IPS DF 6.9 (cell line): ENCODE results near the gene SLC12A3.

Experiments
- DNase-seq: peaks from one replicate; pipeline ENCODE4 v3.0.0-alpha.2; 2013; ENCODE audit warnings: low read depth, low spot score
- H3K27ac ChIP-seq: one replicate; pipeline ENCODE4 v1.5.1; 2013; ENCODE audit warnings: low read length, control low read depth
- H3K27me3 ChIP-seq: 2 replicates; pipeline ENCODE4 v1.6.1; 2013; ENCODE audit warnings: mild to moderate bottlenecking, low read length; ENCODE audit not compliant: control insufficient read depth, insufficient read depth
- H3K36me3 ChIP-seq: 2 replicates; pipeline ENCODE4 v1.6.1; 2013; ENCODE audit warnings: low read length; ENCODE audit not compliant: control insufficient read depth, insufficient read depth
- H3K4me1 ChIP-seq: 2 replicates; pipeline ENCODE4 v1.6.1; 2013; ENCODE audit warnings: low read length; ENCODE audit not compliant: control insufficient read depth, insufficient read depth
- H3K4me3 ChIP-seq: 2 replicates; pipeline ENCODE4 v1.5.1; 2013; ENCODE audit warnings: mild to moderate bottlenecking, low read length
- H3K9me3 ChIP-seq: 2 replicates; pipeline ENCODE4 v1.6.1; 2013; ENCODE audit warnings: low read length, inconsistent platforms; ENCODE audit not compliant: control insufficient read depth, insufficient read depth
- WGBS: extraction: QIAGEN DNeasy Blood & Tissue Kit; methylation state at CpG from one replicate; pipeline ENCODE4 v1.1.7; 2013; ENCODE audit warnings: mixed read lengths, missing lambda C conversion rate; ENCODE audit not compliant: insufficient read length, insufficient coverage; 5-methylcytosine and 5-hydroxymethylcytosine counted together

SLC12A3 gene, protein sequence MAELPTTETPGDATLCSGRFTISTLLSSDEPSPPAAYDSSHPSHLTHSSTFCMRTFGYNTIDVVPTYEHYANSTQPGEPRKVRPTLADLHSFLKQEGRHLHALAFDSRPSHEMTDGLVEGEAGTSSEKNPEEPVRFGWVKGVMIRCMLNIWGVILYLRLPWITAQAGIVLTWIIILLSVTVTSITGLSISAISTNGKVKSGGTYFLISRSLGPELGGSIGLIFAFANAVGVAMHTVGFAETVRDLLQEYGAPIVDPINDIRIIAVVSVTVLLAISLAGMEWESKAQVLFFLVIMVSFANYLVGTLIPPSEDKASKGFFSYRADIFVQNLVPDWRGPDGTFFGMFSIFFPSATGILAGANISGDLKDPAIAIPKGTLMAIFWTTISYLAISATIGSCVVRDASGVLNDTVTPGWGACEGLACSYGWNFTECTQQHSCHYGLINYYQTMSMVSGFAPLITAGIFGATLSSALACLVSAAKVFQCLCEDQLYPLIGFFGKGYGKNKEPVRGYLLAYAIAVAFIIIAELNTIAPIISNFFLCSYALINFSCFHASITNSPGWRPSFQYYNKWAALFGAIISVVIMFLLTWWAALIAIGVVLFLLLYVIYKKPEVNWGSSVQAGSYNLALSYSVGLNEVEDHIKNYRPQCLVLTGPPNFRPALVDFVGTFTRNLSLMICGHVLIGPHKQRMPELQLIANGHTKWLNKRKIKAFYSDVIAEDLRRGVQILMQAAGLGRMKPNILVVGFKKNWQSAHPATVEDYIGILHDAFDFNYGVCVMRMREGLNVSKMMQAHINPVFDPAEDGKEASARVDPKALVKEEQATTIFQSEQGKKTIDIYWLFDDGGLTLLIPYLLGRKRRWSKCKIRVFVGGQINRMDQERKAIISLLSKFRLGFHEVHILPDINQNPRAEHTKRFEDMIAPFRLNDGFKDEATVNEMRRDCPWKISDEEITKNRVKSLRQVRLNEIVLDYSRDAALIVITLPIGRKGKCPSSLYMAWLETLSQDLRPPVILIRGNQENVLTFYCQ

DNA sequence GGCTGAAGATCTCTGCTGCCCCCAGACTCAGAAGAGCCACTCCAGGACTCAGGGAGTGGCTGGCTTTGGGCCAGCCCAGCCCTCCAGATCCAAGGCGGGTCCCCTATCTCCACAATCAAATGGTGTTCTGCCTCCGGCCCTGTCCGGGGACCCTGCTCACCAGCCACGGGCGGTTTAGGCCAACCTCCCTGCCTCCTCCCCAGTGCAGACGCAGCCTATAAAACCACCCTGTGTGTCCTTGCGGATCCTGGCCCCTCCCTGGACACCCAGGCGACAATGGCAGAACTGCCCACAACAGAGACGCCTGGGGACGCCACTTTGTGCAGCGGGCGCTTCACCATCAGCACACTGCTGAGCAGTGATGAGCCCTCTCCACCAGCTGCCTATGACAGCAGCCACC is at the start of gene SLC12A3:
SLC12A3 (plus strand) TSS at position 248 of the 400 bp plus-strand sequence; CDS start at position 277, 29 bp downstream.
- Histone ChIP-seq H3K27ac (no peak within 1 kb of the TSS), H3K36me3 (no peaks in the 10 kb centered on the region), H3K27me3 (no peaks in the 10 kb centered on the region), H3K4me1 (peaks cover 3% of the 10 kb centered on the region; the same call in 1 of the 2 replicates), H3K4me3 (no peak within 1 kb of the TSS), H3K9me3 (no peaks in the 10 kb centered on the region)
- no peak for DNase-seq
- no CpG with 5 or more reads among the region's 12 CpGs for WGBS

DNA sequence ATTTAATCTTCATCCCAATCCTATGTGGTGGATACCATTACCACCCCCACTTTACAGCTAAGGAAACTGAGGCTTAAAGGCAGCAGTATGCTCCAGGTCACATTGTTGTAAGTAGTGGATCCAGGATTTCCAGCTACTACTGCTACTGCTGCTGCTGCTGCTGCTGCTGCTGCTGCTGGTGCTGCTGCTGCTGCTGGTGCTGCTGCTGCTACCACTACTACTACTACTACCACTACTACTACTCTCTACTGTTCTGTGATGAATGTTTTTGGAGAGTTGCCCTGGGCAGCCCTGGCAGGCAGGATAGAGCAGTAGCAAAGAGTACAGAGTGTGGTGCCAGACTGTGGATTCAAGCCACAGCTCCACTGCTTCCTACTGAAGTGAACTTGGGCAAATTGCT is 49.3 kb upstream of the SLC12A3 start:
- Histone ChIP-seq H3K36me3 (no peaks in the 10 kb centered on the region), H3K27me3 (no peaks in the 10 kb centered on the region), H3K4me3 (no peak overlapping the region), H3K4me1 (no peaks in the 10 kb centered on the region), H3K9me3 (no peaks in the 10 kb centered on the region), H3K27ac (no peak overlapping the region)
- no peak for DNase-seq

DNA sequence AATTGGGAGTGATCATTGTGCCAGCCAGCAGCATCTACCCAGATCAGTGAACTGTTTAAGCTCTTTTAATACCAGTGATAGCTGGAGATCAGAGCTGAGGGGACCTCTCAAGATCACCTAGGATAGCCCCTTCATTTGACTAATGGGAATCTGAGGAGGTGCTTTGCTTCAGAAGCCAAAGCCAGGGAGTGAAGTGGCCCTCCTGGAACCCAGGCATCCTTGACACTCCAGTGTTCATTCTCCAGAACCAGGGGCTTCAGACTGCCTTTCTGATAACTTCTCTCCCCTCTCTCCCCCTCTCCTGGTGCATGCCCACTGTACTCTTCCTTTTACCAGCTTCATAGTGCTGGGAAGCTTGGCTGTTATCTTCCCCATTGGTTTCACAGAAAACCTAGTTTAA is 48.0 kb upstream of the SLC12A3 start:
- Histone ChIP-seq H3K27me3 (no peaks in the 10 kb centered on the region), H3K9me3 (no peaks in the 10 kb centered on the region), H3K36me3 (peaks cover 4% of the 10 kb centered on the region; the same call in 1 of the 2 replicates), H3K4me3 (no peak overlapping the region), H3K4me1 (no peaks in the 10 kb centered on the region), H3K27ac (no peak overlapping the region)
- DNase-seq, result no peak

DNA sequence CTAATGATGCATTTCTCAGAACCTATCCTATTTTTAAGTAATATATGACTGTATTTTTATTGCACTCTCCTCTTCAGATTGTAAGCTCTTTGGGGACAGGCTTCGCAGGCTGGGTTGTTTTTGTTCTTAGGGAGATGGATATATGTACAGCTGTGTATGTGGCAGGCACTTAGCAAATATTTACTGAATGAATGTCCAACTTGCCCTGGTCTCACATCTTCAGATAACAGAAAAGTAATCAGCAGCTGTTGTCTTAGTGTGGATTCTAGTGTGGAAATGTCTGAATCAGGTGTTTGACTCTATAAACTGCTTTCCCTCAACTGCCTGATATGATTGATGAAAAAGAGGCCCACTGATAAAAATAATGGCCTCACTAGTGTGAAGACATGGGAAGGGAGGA is 47.1 kb upstream of the SLC12A3 start:
- DNase-seq, result no peak
- Histone ChIP-seq H3K4me3 (no peak overlapping the region), H3K36me3 (peaks cover 4% of the 10 kb centered on the region; the same call in 1 of the 2 replicates), H3K4me1 (peaks cover 1% of the 10 kb centered on the region; the same call in 1 of the 2 replicates), H3K27me3 (no peaks in the 10 kb centered on the region), H3K27ac (no peak overlapping the region), H3K9me3 (no peaks in the 10 kb centered on the region)
- no CpG with 5 or more reads among the region's 1 CpG for WGBS

DNA sequence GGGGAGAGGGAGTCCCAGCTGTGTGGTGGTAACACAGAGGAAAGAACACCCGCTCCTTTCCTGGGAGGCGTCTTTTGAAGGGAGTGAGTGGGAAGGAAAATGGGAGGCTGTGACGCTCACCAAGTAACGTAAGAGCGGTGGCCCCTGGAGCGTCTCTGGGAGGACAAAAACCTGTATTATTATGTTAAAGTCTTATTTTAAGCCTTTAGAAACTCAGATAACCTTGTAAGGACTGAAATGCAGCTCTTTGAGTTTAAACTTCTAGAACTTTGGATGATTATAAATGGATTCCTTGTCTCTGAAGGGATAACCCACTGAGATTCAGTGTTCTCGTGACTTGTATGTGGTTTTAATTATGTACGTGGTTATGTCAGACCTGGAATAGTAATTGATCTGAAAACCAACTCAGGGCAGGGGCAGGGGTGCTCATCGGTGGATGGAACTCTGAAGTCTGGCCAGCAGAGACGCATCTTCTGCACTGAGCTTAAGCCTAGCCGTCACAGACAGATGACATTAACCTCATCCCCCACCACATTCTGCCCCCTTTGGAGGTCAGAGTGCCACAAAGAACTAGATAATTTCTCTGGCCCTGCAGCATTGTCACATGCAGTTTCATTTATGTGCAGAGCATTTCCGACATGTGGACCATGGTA is 41.8 kb upstream of the SLC12A3 start:
- no peak for DNase-seq
- no peaks in the 10 kb centered on the region for H3K9me3 ChIP-seq
- H3K36me3 ChIP-seq, result peaks cover 4% of the 10 kb centered on the region; the same call in 1 of the 2 replicates
- no peak overlapping the region for H3K4me3 ChIP-seq
- no peaks in the 10 kb centered on the region for H3K27me3 ChIP-seq
- no peak overlapping the region for H3K27ac ChIP-seq
- no CpG with 5 or more reads among the region's 12 CpGs for WGBS
- H3K4me1 ChIP-seq, result peaks cover 3% of the 10 kb centered on the region; the same call in 1 of the 2 replicates

DNA sequence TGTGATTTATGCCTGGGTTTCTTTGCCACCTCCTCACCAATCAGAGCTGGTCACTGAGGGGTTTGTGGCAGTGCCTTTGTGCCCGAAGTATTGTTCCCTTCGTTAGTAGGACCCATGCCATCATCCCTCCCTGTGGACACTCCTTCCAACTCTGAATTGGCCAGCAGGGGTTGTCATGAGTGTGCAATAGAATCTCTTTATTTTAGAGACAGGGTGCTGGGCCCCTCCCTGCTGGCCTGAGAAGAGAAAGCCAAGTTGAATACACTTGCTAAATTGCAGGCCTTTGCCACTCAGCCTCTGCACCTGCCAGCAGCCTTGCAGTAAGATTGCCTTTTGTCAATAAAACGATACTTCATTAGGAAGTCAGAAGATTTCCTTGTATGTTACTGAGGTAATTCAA is 40.7 kb upstream of the SLC12A3 start:
- no peaks in the 10 kb centered on the region for H3K9me3 ChIP-seq
- no peak overlapping the region for H3K4me3 ChIP-seq
- H3K27me3 ChIP-seq, result no peaks in the 10 kb centered on the region
- no peak for DNase-seq
- H3K36me3 ChIP-seq, result peaks cover 4% of the 10 kb centered on the region; the same call in 1 of the 2 replicates
- no peak overlapping the region for H3K27ac ChIP-seq
- whole genome bisulfite sequencing, result no CpG with 5 or more reads among the region's 3 CpGs
- H3K4me1 ChIP-seq, result peaks cover 3% of the 10 kb centered on the region; the same call in 1 of the 2 replicates

DNA sequence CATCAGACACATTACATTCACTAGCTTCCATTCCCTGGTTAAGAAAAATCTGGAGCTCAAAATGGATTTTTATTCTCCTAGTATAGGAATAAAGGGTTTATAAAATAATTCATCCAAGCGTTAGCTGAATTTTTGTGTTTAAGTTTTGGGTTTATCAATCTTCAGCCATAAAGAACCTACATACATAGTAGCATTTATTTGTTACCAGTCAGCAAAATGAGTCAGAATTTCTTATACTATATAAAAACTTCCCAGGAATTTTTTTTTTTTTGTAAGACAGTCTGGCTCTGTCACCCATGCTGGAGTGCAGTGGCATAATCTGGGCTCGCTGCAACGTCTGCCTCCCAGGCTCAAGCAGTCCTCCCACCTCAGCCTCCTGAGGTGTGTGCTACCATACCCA is 40.2 kb upstream of the SLC12A3 start:
- Histone ChIP-seq H3K4me3 (no peak overlapping the region), H3K27me3 (no peaks in the 10 kb centered on the region), H3K36me3 (peaks cover 4% of the 10 kb centered on the region; the same call in 1 of the 2 replicates), H3K9me3 (no peaks in the 10 kb centered on the region), H3K27ac (no peak overlapping the region), H3K4me1 (peaks cover 3% of the 10 kb centered on the region; the same call in 1 of the 2 replicates)
- DNase-seq, result no peak
- WGBS, result no CpG with 5 or more reads among the region's 3 CpGs

DNA sequence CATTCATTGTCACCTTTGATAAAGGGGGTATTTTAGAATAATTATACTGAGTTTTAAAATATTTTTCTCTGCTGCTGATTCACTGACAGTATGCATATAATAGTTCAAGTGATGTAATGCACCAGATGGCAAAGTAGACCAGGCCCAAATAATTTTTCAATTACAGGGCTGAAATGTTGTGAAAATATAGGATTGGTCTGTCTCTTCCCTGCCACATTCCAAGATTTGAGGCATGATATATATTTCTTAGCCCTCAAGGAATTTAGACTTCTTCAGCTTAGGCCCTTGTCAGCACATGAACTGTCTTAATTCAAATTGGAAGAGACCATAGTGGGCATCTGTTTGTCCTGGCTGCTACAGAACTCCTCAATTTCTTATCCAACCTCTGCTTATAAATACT is 39.2 kb upstream of the SLC12A3 start:
- H3K27ac ChIP-seq, result no peak overlapping the region
- H3K9me3 ChIP-seq, result no peaks in the 10 kb centered on the region
- DNase-seq, result no peak
- H3K4me1 ChIP-seq, result peaks cover 3% of the 10 kb centered on the region; the same call in 1 of the 2 replicates
- H3K27me3 ChIP-seq, result no peaks in the 10 kb centered on the region
- H3K4me3 ChIP-seq, result no peak overlapping the region
- peaks cover 4% of the 10 kb centered on the region; the same call in 1 of the 2 replicates for H3K36me3 ChIP-seq

DNA sequence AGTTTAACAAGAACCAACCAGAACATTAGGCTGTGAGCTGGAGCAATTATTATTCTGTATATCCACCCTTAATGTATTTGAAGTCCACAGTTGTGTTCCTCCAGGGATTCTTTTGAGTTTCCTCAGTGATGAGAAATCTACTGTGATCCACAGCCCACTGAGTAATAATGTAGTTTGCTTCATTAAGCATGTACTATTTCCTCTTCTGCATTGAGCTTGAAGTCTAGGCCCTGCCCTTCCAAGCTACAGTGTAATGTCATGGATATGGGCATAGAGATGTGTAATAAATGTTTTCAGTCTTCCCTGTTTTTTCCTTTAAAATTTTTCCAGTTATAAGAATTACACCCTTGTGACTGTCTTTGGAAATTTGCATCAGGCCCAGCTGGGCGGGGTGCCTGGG is 36.4 kb upstream of the SLC12A3 start:
- H3K36me3 ChIP-seq, result peaks cover 14% of the 10 kb centered on the region; the same call in 1 of the 2 replicates
- no peaks in the 10 kb centered on the region for H3K9me3 ChIP-seq
- WGBS, result no CpG with 5 or more reads among the region's 1 CpG
- H3K4me3 ChIP-seq, result no peak overlapping the region
- no peaks in the 10 kb centered on the region for H3K27me3 ChIP-seq
- no peaks in the 10 kb centered on the region for H3K4me1 ChIP-seq
- no peak for DNase-seq
- H3K27ac ChIP-seq, result no peak overlapping the region

DNA sequence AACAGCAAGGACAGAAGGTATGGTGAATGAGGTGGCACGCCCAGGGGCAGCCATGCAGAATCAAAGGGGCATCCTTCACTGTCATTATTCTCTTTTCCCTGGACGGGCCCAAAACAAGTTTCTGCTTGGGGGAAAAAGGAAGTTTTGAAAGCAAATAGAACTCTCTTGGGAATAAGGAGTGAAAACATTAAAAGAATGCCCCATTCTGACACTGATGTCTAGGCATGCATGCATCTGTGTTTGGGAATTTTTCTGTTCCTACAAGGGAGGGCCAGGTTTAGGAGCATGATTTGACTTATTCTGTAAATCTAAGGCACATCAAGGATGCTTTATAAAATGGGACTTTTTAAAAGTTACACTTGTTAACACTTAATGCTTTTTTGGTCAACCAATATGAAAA is 34.3 kb upstream of the SLC12A3 start:
- DNase-seq, result no peak
- no peaks in the 10 kb centered on the region for H3K9me3 ChIP-seq
- H3K4me1 ChIP-seq, result no peaks in the 10 kb centered on the region
- H3K36me3 ChIP-seq, result peaks cover 14% of the 10 kb centered on the region; the same call in 1 of the 2 replicates
- no peaks in the 10 kb centered on the region for H3K27me3 ChIP-seq
- no CpG with 5 or more reads among the region's 2 CpGs for WGBS
- H3K4me3 ChIP-seq, result no peak overlapping the region
- H3K27ac ChIP-seq, result no peak overlapping the region
